ENCODE measurements around the gene EYA2.

EYA2 gene

GRCh38 chr20:46992640-46993035 lies 98.0 kb downstream of the EYA2 start:
- FAIRE-seq: no peak
- no peak for TF ChIP-seq CTCF (IDR thresholded peaks at IDR 0.05; ENCODE audit: insufficient read depth, missing control alignments)
- no peak for DNase-seq (ENCODE audit: insufficient read length, low spot score)

GRCh38 chr20:46993465-46994095 lies 98.9 kb downstream of the EYA2 start:
- FAIRE-seq (no peak), DNase-seq (ENCODE audit: insufficient read length, low spot score) (no peak)
- no peak for TF ChIP-seq CTCF (IDR thresholded peaks at IDR 0.05; ENCODE audit: insufficient read depth, missing control alignments)

GRCh38 chr20:46994341-46994740 lies 99.7 kb downstream of the EYA2 start:
- TF ChIP-seq CTCF (IDR thresholded peaks at IDR 0.05; ENCODE audit: insufficient read depth, missing control alignments): no peak
- FAIRE-seq (no peak), DNase-seq (ENCODE audit: insufficient read length, low spot score) (no peak)

- DNase-seq (ENCODE audit: insufficient read length, low spot score) (peak; percentile 50), FAIRE-seq (peak; percentile 46)
- TF ChIP-seq CTCF (IDR thresholded peaks at IDR 0.05; ENCODE audit: insufficient read depth, missing control alignments): no peak
Measured at GRCh38 chr20:46995561-46996142, 101.0 kb downstream of the EYA2 start.

GRCh38 chr20:46997187-46997586 lies 102.5 kb downstream of the EYA2 start:
- FAIRE-seq (no peak), DNase-seq (ENCODE audit: insufficient read length, low spot score) (no peak)
- no peak for TF ChIP-seq CTCF (IDR thresholded peaks at IDR 0.05; ENCODE audit: insufficient read depth, missing control alignments)

GRCh38 chr20:46998477-46999240 lies 104.0 kb downstream of the EYA2 start:
- FAIRE-seq: no peak
- DNase-seq (ENCODE audit: insufficient read length, low spot score): no peak
- TF ChIP-seq CTCF (IDR thresholded peaks at IDR 0.05; ENCODE audit: insufficient read depth, missing control alignments): no peak
